HG03066 (cell line): ENCODE measurements around the gene MED20.

Source experiments
- ATAC-seq: cut with Tn5 transposase; IDR thresholded peaks from one replicate; pipeline ENCODE4 v1.9.1; 2021; ENCODE audit warnings: low read depth; ENCODE audit not compliant: unreplicated experiment

MED20 gene

DNA sequence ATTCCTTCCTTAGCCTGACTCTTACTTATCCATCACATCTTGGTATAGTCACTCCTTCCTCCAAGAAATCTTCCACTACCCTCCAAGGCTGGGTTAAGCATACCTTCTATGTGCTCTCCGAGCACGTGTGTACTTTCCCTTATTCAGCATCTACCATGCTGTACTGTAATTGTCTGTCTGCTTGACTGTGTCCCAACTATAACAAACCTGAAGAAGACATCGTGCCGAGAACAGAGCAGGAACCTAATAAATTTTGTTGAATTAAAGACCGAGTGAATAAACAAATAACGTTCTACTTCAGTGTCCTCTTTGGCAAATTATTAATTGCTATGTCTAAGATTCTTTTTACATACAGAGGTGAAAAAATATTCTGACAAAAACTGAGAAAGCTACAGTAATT, 61.6 kb downstream of the MED20 start:
- no peak for ATAC-seq

DNA sequence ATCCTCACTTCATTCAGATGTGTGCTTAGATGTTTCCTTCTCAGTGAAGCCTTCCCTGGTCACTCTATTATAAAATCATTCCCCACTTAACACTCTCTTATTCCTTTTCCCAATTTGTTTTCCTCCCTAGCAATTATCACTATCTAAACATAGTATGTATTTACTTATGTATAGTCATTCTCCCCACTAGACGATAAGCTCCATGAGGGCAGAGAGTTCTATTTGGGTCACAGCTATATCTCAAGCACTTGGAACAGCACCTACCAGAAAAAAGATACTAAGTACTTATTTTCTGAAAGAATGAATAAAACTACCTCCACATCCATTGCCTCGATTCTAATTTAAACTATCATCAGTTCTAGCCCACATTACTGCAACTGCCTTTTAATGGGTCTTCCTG, 62.2 kb downstream of the MED20 start:
- no peak for ATAC-seq
